C4-2B (cell line): ENCODE data around the gene MTUS2.

ENCODE experiments used
- CTCF ChIP-seq: fragments of 450-650 bp; conservative IDR thresholded peaks from 2 replicates; pipeline ENCODE4 v1.5.1; 2017; ENCODE audit warnings: mild to moderate bottlenecking
- ZFX ChIP-seq: fragments of 450-650 bp; IDR thresholded peaks from 2 replicates; pipeline ENCODE4 v1.6.1; 2017

DNA sequence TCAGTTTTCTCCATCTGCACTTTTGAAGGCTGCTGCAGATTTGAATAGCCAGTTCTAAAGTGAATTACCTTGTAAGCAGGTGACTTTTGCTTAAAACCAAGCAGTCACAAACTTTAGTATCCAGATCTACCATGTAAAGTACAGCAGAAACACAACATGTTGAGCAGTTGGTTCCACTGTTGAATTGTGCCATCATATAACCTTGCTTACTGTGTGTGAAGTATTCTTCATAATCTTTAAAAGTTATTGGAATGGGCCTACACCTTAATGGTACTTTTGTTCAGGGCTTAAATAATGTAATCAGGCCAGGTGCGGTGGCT, 23.2 kb upstream of the MTUS2 start:
- peak; percentile 36 for TF ChIP-seq CTCF
- TF ChIP-seq ZFX, result no peak
